H1 (cell line): ENCODE data around the gene PPP1CA. TPM values are rescaled to one million over a fixed set of nuclear protein-coding genes. Genes with fewer than 3 reads are reported as not detected.
A peak's percentile ranks its signal among the peaks of the same experiment; 100 is the strongest.

ENCODE experiments used
- CTCF ChIA-PET: fragments of 300-600 bp; sonication (Branson Sonifier 250); formaldehyde crosslinking; loops from one replicate; lab custom pipeline; 2021; ENCODE audit not compliant: partially characterized antibody; lab: Charles Lee
- POLR2A ChIA-PET: fragments of 300-600 bp; sonication (Branson Sonifier 250); formaldehyde crosslinking; loops from one replicate; lab custom pipeline; 2021; ENCODE audit warnings: inconsistent platforms; ENCODE audit not compliant: partially characterized antibody; lab: Charles Lee
- DNase-seq, 2 experiments: peaks; one replicate each; pipeline versions ENCODE4 v3.0.0 to v3.0.0-alpha.2; 2010 to 2022; ENCODE audit warnings: low spot score in 2 of 2, low read depth in 1 of 2, mixed read lengths in 1 of 2
- FAIRE-seq: peaks from 2 replicates; lab custom pipeline; 2011; peaks lifted over from hg19 to GRCh38; lab: Jason Lieb, UNC
- H2AFZ ChIP-seq: 2 replicates; pipeline ENCODE4 v1.8.1; 2012; ENCODE audit warnings: low read length, inconsistent platforms
- H2AK5ac ChIP-seq: 2 replicates; pipeline ENCODE4 v1.6.1; 2013; ENCODE audit warnings: low read depth, low read length
- H2BK120ac ChIP-seq: replicated peaks from 2 replicates; pipeline ENCODE3; 2013; ENCODE audit warnings: low read depth, low read length, inconsistent platforms
- H2BK12ac ChIP-seq: 2 replicates; pipeline ENCODE4 v1.6.1; 2013; ENCODE audit warnings: low read depth, low read length
- H2BK15ac ChIP-seq: 2 replicates; pipeline ENCODE4 v1.6.1; 2013; ENCODE audit warnings: low read length
- H2BK20ac ChIP-seq: 2 replicates; pipeline ENCODE4 v1.6.1; 2013; ENCODE audit warnings: low read length
- H2BK5ac ChIP-seq: 2 replicates; pipeline ENCODE4 v1.6.1; 2013; ENCODE audit warnings: low read depth, low read length
- H3K14ac ChIP-seq: 2 replicates; pipeline ENCODE4 v1.6.1; 2013; ENCODE audit warnings: inconsistent platforms; ENCODE audit not compliant: insufficient read length
- H3K18ac ChIP-seq: 2 replicates; pipeline ENCODE4 v1.6.1; 2013; ENCODE audit warnings: low read length; ENCODE audit errors: extremely low read depth
- H3K23ac ChIP-seq: 2 replicates; pipeline ENCODE4 v1.6.1; 2013; ENCODE audit warnings: inconsistent platforms; ENCODE audit not compliant: insufficient read length
- H3K23me2 ChIP-seq: 2 replicates; pipeline ENCODE4 v1.6.1; 2013; ENCODE audit warnings: low read depth, low read length
- H3K27ac ChIP-seq: 2 replicates; pipeline ENCODE4 v1.6.1; 2011; ENCODE audit warnings: low read depth, low read length, inconsistent platforms
- H3K27me3 ChIP-seq, 4 experiments: replicated peaks in 1 of 4; 1 replicate in 1 of 4; 2 replicates in 3 of 4; pipeline versions ENCODE4 v1.6.1 to v1.8.1; 2011 to 2013; ENCODE audit warnings: low read length in 3 of 4, mild to moderate bottlenecking in 3 of 4, inconsistent platforms in 2 of 4, mixed read lengths in 2 of 4, moderate library complexity in 1 of 4; ENCODE audit not compliant: control insufficient read depth in 3 of 4, insufficient read depth in 3 of 4; ENCODE audit errors: extremely low read depth in 1 of 4
- H3K36me3 ChIP-seq, 4 experiments: 2 replicates each; pipeline versions ENCODE4 v1.6.1 to v1.8.1; 2011 to 2013; ENCODE audit warnings: mild to moderate bottlenecking in 4 of 4, low read length in 3 of 4, moderate library complexity in 2 of 4, control low read depth in 1 of 4, inconsistent platforms in 1 of 4; ENCODE audit not compliant: insufficient read depth in 4 of 4, control insufficient read depth in 2 of 4
- H3K4ac ChIP-seq: replicated peaks from 2 replicates; pipeline ENCODE3; 2013; ENCODE audit warnings: low read length, low read depth, mixed read lengths, inconsistent platforms; ENCODE audit not compliant: insufficient read length
- H3K4me1 ChIP-seq, 4 experiments: replicated peaks in 1 of 4; 1 replicate in 1 of 4; 2 replicates in 3 of 4; pipeline versions ENCODE4 v1.6.1 to v1.8.1; 2011 to 2013; ENCODE audit warnings: low read length in 3 of 4, inconsistent platforms in 2 of 4, mixed read lengths in 1 of 4; ENCODE audit not compliant: insufficient read depth in 4 of 4, control insufficient read depth in 3 of 4
- H3K4me2 ChIP-seq, 2 experiments: 2 replicates each; pipeline versions ENCODE4 v1.6.1 to v1.8.1; 2011 to 2013; ENCODE audit warnings: low read depth in 2 of 2, low read length in 2 of 2, control low read depth in 1 of 2, inconsistent platforms in 1 of 2, mild to moderate bottlenecking in 1 of 2; ENCODE audit not compliant: insufficient read depth in 1 of 2
- H3K4me3 ChIP-seq, 4 experiments: fragments of 200-600, 300-600 bp in 1 of 4; sonication (generic), shearing (Covaris generic), sonication (Bioruptor Twin) in 1 of 4; 2 replicates each; pipeline versions ENCODE4 v1.5.1 to v1.8.1; 2011 to 2016; ENCODE audit warnings: low read length in 4 of 4, low read depth in 3 of 4, control low read depth in 2 of 4, inconsistent platforms in 2 of 4, mild to moderate bottlenecking in 2 of 4, mixed read lengths in 1 of 4, moderate library complexity in 1 of 4; ENCODE audit not compliant: insufficient read depth in 2 of 4; ENCODE audit errors: extremely low read depth in 1 of 4
- H3K56ac ChIP-seq: replicated peaks from 2 replicates; pipeline ENCODE3; 2013; ENCODE audit warnings: low read depth, mild to moderate bottlenecking, mixed read lengths, low read length, inconsistent platforms; ENCODE audit not compliant: insufficient read length
- H3K79me1 ChIP-seq: 2 replicates; pipeline ENCODE4 v1.6.1; 2013; ENCODE audit warnings: low read depth, low read length, control low read depth
- H3K79me2 ChIP-seq, 2 experiments: 2 replicates each; pipeline versions ENCODE4 v1.6.1 to v1.8.1; 2012 to 2013; ENCODE audit warnings: low read length in 2 of 2, mild to moderate bottlenecking in 2 of 2, inconsistent platforms in 1 of 2; ENCODE audit not compliant: insufficient read depth in 2 of 2, control insufficient read depth in 1 of 2
- H3K9ac ChIP-seq, 4 experiments: replicated peaks in 1 of 4; 1 replicate in 1 of 4; 2 replicates in 3 of 4; pipeline versions ENCODE4 v1.6.1 to v1.8.1; 2011 to 2013; ENCODE audit warnings: low read depth in 3 of 4, low read length in 3 of 4, control low read depth in 2 of 4, mild to moderate bottlenecking in 2 of 4, moderate library complexity in 2 of 4, inconsistent platforms in 1 of 4; ENCODE audit errors: extremely low read depth in 1 of 4
- H3K9me3 ChIP-seq, 2 experiments: 2 replicates each; pipeline versions ENCODE4 v1.6.1 to v1.8.1; 2012 to 2013; ENCODE audit warnings: mild to moderate bottlenecking in 2 of 2, moderate library complexity in 2 of 2, control low read depth in 1 of 2, inconsistent platforms in 1 of 2, low read depth in 1 of 2, low read length in 1 of 2, mixed read lengths in 1 of 2; ENCODE audit not compliant: insufficient read depth in 2 of 2
- H4K20me1 ChIP-seq, 2 experiments: replicated peaks in 1 of 2; 2 replicates each; pipeline versions ENCODE3 to v1.8.1; 2011 to 2013; ENCODE audit warnings: inconsistent platforms in 2 of 2, low read length in 2 of 2, mild to moderate bottlenecking in 1 of 2; ENCODE audit not compliant: insufficient read depth in 2 of 2, control insufficient read depth in 1 of 2
- H4K5ac ChIP-seq: 2 replicates; pipeline ENCODE4 v1.6.1; 2013; ENCODE audit warnings: low read length, low read depth, mixed read lengths, inconsistent platforms; ENCODE audit not compliant: insufficient read length
- H4K8ac ChIP-seq: 2 replicates; pipeline ENCODE4 v1.8.0; 2013; ENCODE audit warnings: mild to moderate bottlenecking, moderate library complexity, low read length, inconsistent platforms; ENCODE audit not compliant: insufficient read depth; ENCODE audit errors: extremely low read depth
- H4K91ac ChIP-seq: replicated peaks from 2 replicates; pipeline ENCODE3; 2013; ENCODE audit warnings: low read length, mixed read lengths, inconsistent platforms; ENCODE audit not compliant: insufficient read length
- WGBS, 2 experiments: shearing (Covaris generic) in 1 of 2; methylation state at CpG; one replicate each; pipeline versions ENCODE4 v1.1.6 to v1.1.7; 2013 to 2015; ENCODE audit warnings: low lambda C conversion rate in 2 of 2, mixed read lengths in 2 of 2, inconsistent platforms in 1 of 2, low coverage in 1 of 2, missing lambda C conversion rate in 1 of 2; ENCODE audit not compliant: insufficient replicate concordance in 2 of 2, insufficient coverage in 1 of 2, insufficient read length in 1 of 2; ENCODE audit errors: extremely low coverage in 1 of 2, missing lambda C conversion rate in 1 of 2; 5-methylcytosine and 5-hydroxymethylcytosine counted together
- polyA plus RNA-seq, 7 experiments: library from polyadenylated mRNA; depleted of rRNA in 3 of 7; stranded (reverse) in 5 of 7; unstranded in 2 of 7; fragments of >200 nt in 5 of 7; fragments of 200-250 nt in 2 of 7; gene quantifications; 1 replicate in 5 of 7; 2 replicates in 1 of 7; 4 replicates in 1 of 7; pipeline versions ENCODE4 v1.2.1 to v1.2.3, GENCODE V29; 2011 to 2013; ENCODE audit warnings: missing spikeins in 2 of 7, mixed read lengths in 2 of 7
- total RNA-seq: library from RNA; stranded (reverse); fragmentation: NEBNext Ultra II Directional; extraction: Animal tissue kit (Norgen Biotek cat#: 25700); gene quantifications from 2 replicates; pipeline ENCODE4 v1.2.1, GENCODE V29; 2021

PPP1CA gene
- total and polyA plus RNA-seq, 2 of the 8 experiments (the other 6 are each of a cell fraction or from before 2014, with no cell fraction given) = 198 to 359 TPM

- no peaks in the 10 kb centered on the region for H3K79me2 ChIP-seq
- H3K14ac ChIP-seq = no peak overlapping the region
- H2BK5ac ChIP-seq = no peak overlapping the region
- H3K9ac ChIP-seq = peak overlapping the region in 3 of 4 experiments; percentile 20 to 52 (median 47); a peak in 4 of 7 replicates
- H3K36me3 ChIP-seq = no peaks in the 10 kb centered on the region
- peak overlapping the region; percentile 75 for H3K56ac ChIP-seq
- H4K5ac ChIP-seq = no peak overlapping the region
- no peak overlapping the region for H2BK12ac ChIP-seq
- H3K23me2 ChIP-seq = peaks cover 10% of the 10 kb centered on the region; the same call in 1 of the 2 replicates
- peaks cover 0 to 3% of the 10 kb centered on the region in 2 experiments for H4K20me1 ChIP-seq
- no peak overlapping the region for H3K23ac ChIP-seq
- no peak overlapping the region for H2AK5ac ChIP-seq
- H2BK15ac ChIP-seq = no peak overlapping the region
- CTCF ChIA-PET = interaction anchor here (0.6 to 1.8 kb wide), 7 partner anchors 12 to 388 kb away, joined by 3 to 6 read pairs (median 3); no protein-coding TSS in a partner anchor
- H3K4me2 ChIP-seq = peak overlapping the region; percentile 57 to 83
- no peak overlapping the region for H2BK20ac ChIP-seq
- H2BK120ac ChIP-seq = no peak overlapping the region
- no peak overlapping the region for H4K8ac ChIP-seq
- peak overlapping the region; percentile 19 for H3K18ac ChIP-seq
- H3K4ac ChIP-seq = no peak overlapping the region
- H3K9me3 ChIP-seq = no peaks in the 10 kb centered on the region
- peak overlapping the region; percentile 65 for H4K91ac ChIP-seq
- peak overlapping the region; percentile 32 to 64 (median 36); a peak in 7 of 8 replicates for H3K4me3 ChIP-seq
- H3K79me1 ChIP-seq = no peaks in the 10 kb centered on the region
- FAIRE-seq = no peak
- H3K4me1 ChIP-seq = peaks cover 4 to 15% (median 10%) of the 10 kb centered on the region in 4 experiments
- peaks cover 0 to 8% (median 5%) of the 10 kb centered on the region in 4 experiments; a peak in 4 of 7 replicates for H3K27me3 ChIP-seq
- POLR2A ChIA-PET = interaction anchor here (0.8 to 10.2 kb wide), 12 partner anchors 9 to 75 kb away, joined by 3 to 104 read pairs (median 4); partner anchors contain the start of genes CORO1B, PPP1CA, PTPRCAP and RAD9A
- peak; percentile 84 to 100 for DNase-seq
- WGBS, 2 experiments = 4% methylated on average over 23 of the region's 97 CpGs; no CpG with 5 or more reads in 1 of the 2 experiments
- 0 out of 2 replicates have a peak overlapping the region, but pooled peaks have one; percentile 16 for H2AFZ ChIP-seq
- H3K27ac ChIP-seq = no peak overlapping the region
Measured at GRCh38 chr11:67420646-67421429, 19.2 kb upstream of the PPP1CA start.
